HG02763 (cell line): ENCODE results near the gene PAPOLB.

Source experiments
- ATAC-seq: cut with Tn5 transposase; IDR thresholded peaks from one replicate; pipeline ENCODE4 v1.9.1; 2021; ENCODE audit warnings: mild to moderate bottlenecking, moderate library complexity; ENCODE audit not compliant: unreplicated experiment

Gene PAPOLB

GRCh38 chr7:4825081-4825480, 36.7 kb downstream of the PAPOLB start:
- no peak for ATAC-seq

DNA sequence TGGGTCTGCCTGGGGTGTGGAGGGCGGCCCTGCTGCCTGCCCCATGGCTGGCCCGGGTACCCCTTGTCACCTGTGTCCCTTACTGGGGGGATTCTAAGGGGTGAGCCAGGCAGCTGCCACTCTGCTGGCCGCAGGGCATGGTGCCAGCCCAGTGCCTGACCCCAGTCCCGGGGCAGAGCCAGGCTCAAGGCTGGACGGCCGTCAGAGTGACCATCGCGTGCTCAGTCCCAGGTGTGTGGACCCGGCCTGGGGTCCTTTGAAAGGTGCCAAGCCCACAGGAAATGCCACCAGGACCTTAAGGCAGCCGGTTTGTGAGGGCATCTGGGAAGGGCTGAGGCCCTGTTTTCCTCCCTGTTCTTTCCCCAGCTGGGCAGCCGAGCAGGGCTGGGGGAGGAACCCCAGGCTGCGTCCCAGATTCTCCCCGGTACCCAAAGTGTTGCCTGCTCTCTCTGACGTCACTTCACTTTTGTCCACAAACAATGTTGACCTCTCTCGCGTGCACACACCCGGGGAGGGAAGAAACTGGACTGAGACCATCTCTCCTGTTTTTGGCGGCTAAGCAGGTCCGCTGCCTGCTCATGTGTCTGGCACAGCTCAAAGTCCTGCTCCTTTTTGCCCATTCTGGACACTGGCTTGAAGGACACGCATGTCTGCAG, 37.6 kb downstream of the PAPOLB start:
- no peak for ATAC-seq

- ATAC-seq, result no peak
Measured at GRCh38 chr7:4823441-4824119, 38.2 kb downstream of the PAPOLB start.

- no peak for ATAC-seq
Measured at GRCh38 chr7:4822677-4823076, 39.2 kb downstream of the PAPOLB start.

GRCh38 chr7:4820967-4821471, 40.8 kb downstream of the PAPOLB start:
- ATAC-seq, result no peak

- ATAC-seq, result no peak
Measured at GRCh38 chr7:4820405-4820966, 41.3 kb downstream of the PAPOLB start.

GRCh38 chr7:4819560-4820404, 42.0 kb downstream of the PAPOLB start:
- ATAC-seq, result no peak

DNA sequence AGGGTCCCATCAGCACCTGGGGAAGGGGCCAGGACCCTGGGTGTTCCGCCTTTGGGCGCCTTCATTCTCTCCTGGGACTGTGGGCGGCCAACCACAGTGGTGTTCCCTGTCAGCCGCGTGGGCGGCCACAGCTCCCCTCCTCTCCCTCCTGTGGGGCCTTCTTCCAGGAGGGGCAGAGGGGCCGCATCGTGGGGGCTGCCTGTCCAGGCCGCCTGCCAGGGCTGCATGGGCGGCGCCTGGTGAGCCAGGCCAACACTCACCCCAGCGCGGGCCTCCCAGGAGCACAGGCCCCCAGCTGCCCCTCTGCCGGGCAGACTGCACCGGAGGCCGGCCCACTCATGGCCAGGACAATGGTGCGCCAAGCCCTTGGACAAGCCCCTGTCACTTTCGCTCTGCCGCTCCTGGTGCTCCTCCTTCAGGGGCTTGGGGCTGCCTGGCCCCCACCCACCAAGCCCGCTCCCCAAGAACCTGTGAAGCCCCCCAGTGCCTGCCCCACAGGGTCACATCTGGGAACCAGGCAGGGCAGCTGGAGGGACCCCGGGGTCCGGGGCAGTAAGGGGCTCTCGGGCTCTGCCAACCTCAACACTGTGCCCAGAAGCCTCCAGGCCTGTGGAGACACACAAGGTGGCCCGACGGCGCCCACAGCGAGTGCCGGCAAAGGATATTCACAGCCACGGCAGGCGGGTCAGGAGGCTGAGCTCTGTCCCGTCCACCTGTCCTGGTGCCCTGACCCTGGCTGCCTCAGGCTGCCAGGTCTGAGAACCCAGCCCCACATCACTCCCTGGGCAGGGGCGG, 43.6 kb downstream of the PAPOLB start:
- ATAC-seq, result no peak

- no peak for ATAC-seq
Measured at GRCh38 chr7:4817178-4817901, 44.5 kb downstream of the PAPOLB start.

DNA sequence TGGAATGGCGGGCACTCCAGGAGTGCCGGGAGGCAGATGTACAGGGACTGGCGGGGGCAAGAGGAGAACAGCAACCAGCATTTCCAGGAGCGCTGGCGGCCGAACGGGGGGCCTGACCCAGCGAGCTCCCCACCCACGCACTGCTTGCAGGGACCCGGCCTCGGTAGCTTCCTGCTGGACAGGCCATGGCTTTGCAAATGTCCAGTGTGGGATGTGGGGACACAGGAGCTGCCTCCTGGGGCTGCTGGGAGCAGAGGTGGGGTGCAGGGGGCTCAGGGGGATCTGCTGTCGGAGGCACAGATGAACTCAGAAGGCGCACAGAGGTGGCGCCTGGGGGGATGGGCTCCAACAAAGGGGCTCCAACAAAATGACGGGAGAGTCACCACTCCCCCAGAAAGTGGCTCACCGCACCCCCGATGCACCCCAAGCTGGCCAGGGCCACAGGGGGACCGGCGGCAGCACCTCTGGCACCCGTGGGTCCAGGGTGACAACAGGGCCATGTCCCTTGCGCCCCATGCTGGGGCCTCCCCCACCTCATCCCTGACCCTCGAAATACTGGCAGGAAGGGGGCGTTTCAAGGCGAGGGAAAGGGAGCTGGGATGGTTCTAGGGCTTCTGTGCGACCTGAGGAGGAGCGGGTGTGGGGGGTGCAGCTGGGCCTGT, 45.3 kb downstream of the PAPOLB start:
- ATAC-seq, result no peak

DNA sequence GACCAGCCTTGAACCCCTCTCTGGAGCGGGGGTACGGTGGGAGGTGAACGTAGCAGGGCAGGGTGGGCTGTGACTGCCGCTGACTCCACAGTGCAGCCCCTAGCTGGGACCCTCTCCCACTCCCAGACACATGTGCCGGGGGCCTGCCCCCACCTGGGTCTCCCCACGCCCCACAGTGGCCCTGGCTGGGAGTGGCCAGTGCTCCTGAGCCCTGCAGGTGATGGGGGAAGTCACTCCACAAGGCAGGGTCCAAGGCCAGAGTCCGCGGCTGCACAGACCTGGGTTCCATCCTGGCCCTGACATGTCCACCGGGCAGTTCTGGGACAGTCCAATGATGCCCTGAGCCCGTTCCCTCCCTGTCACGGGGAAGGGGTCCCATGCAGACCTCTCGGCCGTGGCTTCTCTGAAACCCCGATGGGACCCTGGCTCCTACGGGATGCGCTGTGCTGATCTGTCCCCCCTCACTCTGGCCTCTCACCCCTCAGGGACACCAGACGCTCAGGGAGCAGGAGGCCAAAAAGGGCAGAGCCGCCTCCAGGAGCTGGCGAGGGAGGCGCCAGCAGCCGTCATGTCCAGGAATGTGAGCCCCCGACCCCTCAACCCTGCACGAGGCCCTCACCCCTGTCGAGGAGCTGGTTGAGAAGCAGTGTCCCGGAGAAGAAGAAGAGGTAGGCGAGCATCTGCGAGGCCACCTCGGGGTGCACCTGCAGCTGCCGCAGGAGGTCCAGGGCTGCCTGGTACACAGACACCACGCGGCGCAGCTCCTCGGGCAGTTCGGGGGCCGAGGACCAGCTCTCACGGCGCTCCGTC, 46.0 kb downstream of the PAPOLB start:
- no peak for ATAC-seq

- no peak for ATAC-seq
Measured at GRCh38 chr7:4815121-4815520, 46.7 kb downstream of the PAPOLB start.

GRCh38 chr7:4814433-4814832, 47.4 kb downstream of the PAPOLB start:
- no peak for ATAC-seq

GRCh38 chr7:4809666-4810065, 52.2 kb downstream of the PAPOLB start:
- no peak for ATAC-seq

- ATAC-seq, result no peak
Measured at GRCh38 chr7:4809091-4809591, 52.7 kb downstream of the PAPOLB start.

DNA sequence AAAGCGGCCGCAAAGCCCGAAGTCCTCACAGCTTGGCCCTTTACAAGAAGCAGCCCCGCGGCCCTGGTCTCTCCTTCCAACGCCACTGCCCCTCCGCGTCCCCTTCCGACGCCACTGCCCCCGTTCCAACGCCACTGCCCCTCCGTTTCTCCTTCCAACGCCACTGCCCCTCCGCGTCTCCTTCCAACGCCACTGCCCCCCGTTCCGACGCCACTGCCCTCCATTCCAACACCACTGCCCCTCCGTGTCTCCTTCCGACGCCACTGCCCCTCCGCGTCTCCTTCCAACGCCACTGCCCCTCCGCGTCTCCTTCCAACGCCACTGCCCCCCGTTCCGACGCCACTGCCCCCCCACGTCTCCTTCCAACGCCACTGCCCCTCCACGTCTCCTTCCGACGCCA, 53.3 kb downstream of the PAPOLB start:
- ATAC-seq, result no peak

DNA sequence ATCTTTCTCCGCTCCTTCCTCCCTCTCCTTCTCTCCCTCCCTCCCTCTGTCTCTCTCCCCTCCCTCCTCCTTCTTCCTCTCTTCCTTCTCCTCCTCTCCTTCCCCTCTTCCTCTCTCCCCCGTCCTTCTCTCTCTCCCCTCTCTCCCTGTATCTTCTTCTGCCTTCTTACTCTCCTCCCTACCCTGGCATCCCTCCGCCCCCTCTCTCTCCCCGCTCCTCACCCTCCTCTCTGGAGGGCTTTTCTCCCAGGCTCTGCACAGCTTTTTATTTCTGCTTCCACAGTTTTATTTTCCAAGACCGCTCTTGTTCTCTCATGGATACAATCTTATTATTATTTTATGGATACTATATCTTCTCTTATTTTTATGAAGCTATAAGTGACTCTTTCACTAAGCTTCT, 53.8 kb downstream of the PAPOLB start:
- ATAC-seq, result no peak
